ENCODE data around the gene GRM2. TPM values are rescaled to one million over a fixed set of nuclear protein-coding genes. Genes with fewer than 3 reads are reported as not detected.

The GRM2 gene
- total RNA-seq, 1 donor from 2014 or later: 134 TPM

- peaks cover 28% of the 10 kb centered on the region for H3K36me3 Mint-ChIP-seq (ENCODE audit: unreplicated experiment)
- no peak for DNase-seq
- H3K27ac Mint-ChIP-seq (ENCODE audit: unreplicated experiment): no peak overlapping the region
- H3K4me1 Mint-ChIP-seq (ENCODE audit: low read depth, unreplicated experiment): peaks cover 42% of the 10 kb centered on the region
- peaks cover 13% of the 10 kb centered on the region for H3K27me3 Mint-ChIP-seq (ENCODE audit: unreplicated experiment)
- TF ChIP-seq, protein P1, sequence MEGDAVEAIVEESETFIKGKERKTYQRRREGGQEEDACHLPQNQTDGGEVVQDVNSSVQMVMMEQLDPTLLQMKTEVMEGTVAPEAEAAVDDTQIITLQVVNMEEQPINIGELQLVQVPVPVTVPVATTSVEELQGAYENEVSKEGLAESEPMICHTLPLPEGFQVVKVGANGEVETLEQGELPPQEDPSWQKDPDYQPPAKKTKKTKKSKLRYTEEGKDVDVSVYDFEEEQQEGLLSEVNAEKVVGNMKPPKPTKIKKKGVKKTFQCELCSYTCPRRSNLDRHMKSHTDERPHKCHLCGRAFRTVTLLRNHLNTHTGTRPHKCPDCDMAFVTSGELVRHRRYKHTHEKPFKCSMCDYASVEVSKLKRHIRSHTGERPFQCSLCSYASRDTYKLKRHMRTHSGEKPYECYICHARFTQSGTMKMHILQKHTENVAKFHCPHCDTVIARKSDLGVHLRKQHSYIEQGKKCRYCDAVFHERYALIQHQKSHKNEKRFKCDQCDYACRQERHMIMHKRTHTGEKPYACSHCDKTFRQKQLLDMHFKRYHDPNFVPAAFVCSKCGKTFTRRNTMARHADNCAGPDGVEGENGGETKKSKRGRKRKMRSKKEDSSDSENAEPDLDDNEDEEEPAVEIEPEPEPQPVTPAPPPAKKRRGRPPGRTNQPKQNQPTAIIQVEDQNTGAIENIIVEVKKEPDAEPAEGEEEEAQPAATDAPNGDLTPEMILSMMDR (IDR thresholded peaks at IDR 0.05; ENCODE audit: partially characterized antibody, unreplicated experiment): no peak
- H3K9me3 Mint-ChIP-seq (ENCODE audit: unreplicated experiment): peaks cover 12% of the 10 kb centered on the region
- H3K4me3 Mint-ChIP-seq (ENCODE audit: unreplicated experiment): no peak overlapping the region
Measured at GRCh38 chr3:51712963-51713362, 6.1 kb downstream of the GRM2 start.

DNA sequence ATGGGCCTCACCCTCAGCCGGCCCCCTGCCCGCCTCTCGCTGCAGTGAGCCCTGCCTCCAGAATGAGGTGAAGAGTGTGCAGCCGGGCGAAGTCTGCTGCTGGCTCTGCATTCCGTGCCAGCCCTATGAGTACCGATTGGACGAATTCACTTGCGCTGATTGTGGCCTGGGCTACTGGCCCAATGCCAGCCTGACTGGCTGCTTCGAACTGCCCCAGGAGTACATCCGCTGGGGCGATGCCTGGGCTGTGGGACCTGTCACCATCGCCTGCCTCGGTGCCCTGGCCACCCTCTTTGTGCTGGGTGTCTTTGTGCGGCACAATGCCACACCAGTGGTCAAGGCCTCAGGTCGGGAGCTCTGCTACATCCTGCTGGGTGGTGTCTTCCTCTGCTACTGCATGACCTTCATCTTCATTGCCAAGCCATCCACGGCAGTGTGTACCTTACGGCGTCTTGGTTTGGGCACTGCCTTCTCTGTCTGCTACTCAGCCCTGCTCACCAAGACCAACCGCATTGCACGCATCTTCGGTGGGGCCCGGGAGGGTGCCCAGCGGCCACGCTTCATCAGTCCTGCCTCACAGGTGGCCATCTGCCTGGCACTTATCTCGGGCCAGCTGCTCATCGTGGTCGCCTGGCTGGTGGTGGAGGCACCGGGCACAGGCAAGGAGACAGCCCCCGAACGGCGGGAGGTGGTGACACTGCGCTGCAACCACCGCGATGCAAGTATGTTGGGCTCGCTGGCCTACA is 8.5 kb downstream of the GRM2 start:
- H3K4me3 Mint-ChIP-seq (ENCODE audit: unreplicated experiment): peak overlapping the region; percentile 51
- no peak for DNase-seq
- peaks cover 47% of the 10 kb centered on the region for H3K4me1 Mint-ChIP-seq (ENCODE audit: low read depth, unreplicated experiment)
- H3K27me3 Mint-ChIP-seq (ENCODE audit: unreplicated experiment): peaks cover 18% of the 10 kb centered on the region
- peaks cover 16% of the 10 kb centered on the region for H3K9me3 Mint-ChIP-seq (ENCODE audit: unreplicated experiment)
- H3K27ac Mint-ChIP-seq (ENCODE audit: unreplicated experiment): peak overlapping the region; percentile 33
- TF ChIP-seq, protein P1 (IDR thresholded peaks at IDR 0.05; ENCODE audit: partially characterized antibody, unreplicated experiment): no peak
- H3K36me3 Mint-ChIP-seq (ENCODE audit: unreplicated experiment): peaks cover 28% of the 10 kb centered on the region

- Mint-ChIP-seq H3K4me1 (ENCODE audit: low read depth, unreplicated experiment) (peaks cover 52% of the 10 kb centered on the region), H3K27me3 (ENCODE audit: unreplicated experiment) (peaks cover 18% of the 10 kb centered on the region), H3K9me3 (ENCODE audit: unreplicated experiment) (peaks cover 18% of the 10 kb centered on the region), H3K27ac (ENCODE audit: unreplicated experiment) (no peak overlapping the region), H3K4me3 (ENCODE audit: unreplicated experiment) (peak overlapping the region; percentile 51), H3K36me3 (ENCODE audit: unreplicated experiment) (peaks cover 28% of the 10 kb centered on the region)
- DNase-seq: no peak
- TF ChIP-seq, protein P1 (IDR thresholded peaks at IDR 0.05; ENCODE audit: partially characterized antibody, unreplicated experiment): no peak
Measured at GRCh38 chr3:51715977-51716294, 9.1 kb downstream of the GRM2 start.

GRCh38 chr3:51716805-51717204 is 9.9 kb downstream of the GRM2 start:
- DNase-seq: no peak
- TF ChIP-seq, protein P1 (IDR thresholded peaks at IDR 0.05; ENCODE audit: partially characterized antibody, unreplicated experiment): no peak
- H3K36me3 Mint-ChIP-seq (ENCODE audit: unreplicated experiment): peaks cover 28% of the 10 kb centered on the region
- peaks cover 52% of the 10 kb centered on the region for H3K4me1 Mint-ChIP-seq (ENCODE audit: low read depth, unreplicated experiment)
- peaks cover 18% of the 10 kb centered on the region for H3K9me3 Mint-ChIP-seq (ENCODE audit: unreplicated experiment)
- peak overlapping the region; percentile 81 for H3K4me3 Mint-ChIP-seq (ENCODE audit: unreplicated experiment)
- peak overlapping the region; percentile 99 for H3K27ac Mint-ChIP-seq (ENCODE audit: unreplicated experiment)
- H3K27me3 Mint-ChIP-seq (ENCODE audit: unreplicated experiment): peaks cover 18% of the 10 kb centered on the region

- TF ChIP-seq, protein P1 (IDR thresholded peaks at IDR 0.05; ENCODE audit: partially characterized antibody, unreplicated experiment): no peak
- Mint-ChIP-seq H3K27ac (ENCODE audit: unreplicated experiment) (peak overlapping the region; percentile 99), H3K27me3 (ENCODE audit: unreplicated experiment) (peaks cover 18% of the 10 kb centered on the region), H3K4me3 (ENCODE audit: unreplicated experiment) (peak overlapping the region; percentile 81), H3K9me3 (ENCODE audit: unreplicated experiment) (peaks cover 16% of the 10 kb centered on the region), H3K36me3 (ENCODE audit: unreplicated experiment) (peaks cover 28% of the 10 kb centered on the region), H3K4me1 (ENCODE audit: low read depth, unreplicated experiment) (peaks cover 52% of the 10 kb centered on the region)
- no peak for DNase-seq
Measured at GRCh38 chr3:51717446-51717845, 10.6 kb downstream of the GRM2 start.
